ENCODE results near the gene RNF212. TPM values are rescaled to one million over a fixed set of nuclear protein-coding genes. Genes with fewer than 3 reads are reported as not detected.

Gene RNF212
- total and polyA plus RNA-seq, 9 of the 15 experiments (the other 6 are each of a cell fraction or from before 2014, with no cell fraction given) = 0.04 TPM; not detected in 8

DNA sequence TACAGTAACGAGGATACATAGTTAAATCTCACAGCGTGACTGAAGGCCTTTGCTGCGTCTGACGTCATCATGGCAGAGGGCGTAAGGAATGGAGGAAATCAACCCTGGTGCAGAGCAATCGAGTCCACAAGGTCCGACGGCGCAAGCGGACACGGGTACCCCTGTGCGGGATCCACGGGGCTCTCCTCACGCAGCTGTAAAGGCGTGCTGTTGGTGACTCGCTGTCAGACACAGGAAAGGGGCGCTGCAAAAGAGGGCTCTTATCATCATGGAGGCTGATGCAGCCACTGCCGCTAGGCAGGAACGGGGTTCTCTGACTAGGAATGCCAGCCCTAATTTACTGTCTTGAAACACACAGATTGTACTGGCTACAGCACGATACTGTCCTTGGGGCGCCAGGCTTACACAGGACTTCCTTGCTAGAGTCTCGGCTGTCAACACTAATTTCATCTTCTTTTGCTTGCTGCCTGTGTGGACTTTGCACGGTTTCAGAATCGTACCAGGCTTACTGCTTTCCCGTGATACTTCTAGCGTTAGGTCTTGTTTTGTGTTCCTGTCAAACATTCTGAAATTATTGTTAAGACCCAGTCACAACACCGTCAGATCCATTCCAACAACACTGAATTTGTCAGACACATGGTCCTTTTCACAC is 13.6 kb downstream of the RNF212 start:
- no TSS peak for BruUV-seq (replicated peaks)
- TF ChIP-seq DDX20 (tag; IDR thresholded peaks at IDR 0.05; ENCODE audit: low read depth) (no peak), RFX7 (CRISPR knock-in tag; IDR thresholded peaks at IDR 0.05) (no peak), ATF7 (IDR thresholded peaks at IDR 0.05) (peak; percentile 82), FOXM1 (IDR thresholded peaks at IDR 0.05; ENCODE audit: low read depth) (no peak), FOXM1 (CRISPR knock-in tag; IDR thresholded peaks at IDR 0.05; ENCODE audit: low read depth) (no peak), TBP (optimal IDR thresholded peaks at IDR 0.05; ENCODE audit: low read depth, low read length) (no peak), SMARCB1 (IDR thresholded peaks at IDR 0.05; ENCODE audit: insufficient read length, low read depth) (no peak), KLF1 (tag; IDR thresholded peaks at IDR 0.05) (no peak), RB1 (IDR thresholded peaks at IDR 0.05; ENCODE audit: low read depth) (no peak), ATF1 (CRISPR knock-in tag; IDR thresholded peaks at IDR 0.05) (no peak), ATF1 (tag; IDR thresholded peaks at IDR 0.05) (peak; percentile 82), ZNF830 (CRISPR knock-in tag; IDR thresholded peaks at IDR 0.05) (no peak), RBBP5 (IDR thresholded peaks at IDR 0.05; ENCODE audit: borderline replicate concordance, insufficient read depth, low read length, poor library complexity, severe bottlenecking) (no peak), NFXL1 (CRISPR knock-in tag; IDR thresholded peaks at IDR 0.05) (no peak), RBM34 (IDR thresholded peaks at IDR 0.05; ENCODE audit: borderline replicate concordance, insufficient read depth, low read length) (no peak), PHB2 (IDR thresholded peaks at IDR 0.05; ENCODE audit: low read depth) (no peak), MAFF (IDR thresholded peaks at IDR 0.05; ENCODE audit: low read length) (no peak)
- TF ChIP-seq, protein P1, sequence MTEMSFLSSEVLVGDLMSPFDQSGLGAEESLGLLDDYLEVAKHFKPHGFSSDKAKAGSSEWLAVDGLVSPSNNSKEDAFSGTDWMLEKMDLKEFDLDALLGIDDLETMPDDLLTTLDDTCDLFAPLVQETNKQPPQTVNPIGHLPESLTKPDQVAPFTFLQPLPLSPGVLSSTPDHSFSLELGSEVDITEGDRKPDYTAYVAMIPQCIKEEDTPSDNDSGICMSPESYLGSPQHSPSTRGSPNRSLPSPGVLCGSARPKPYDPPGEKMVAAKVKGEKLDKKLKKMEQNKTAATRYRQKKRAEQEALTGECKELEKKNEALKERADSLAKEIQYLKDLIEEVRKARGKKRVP (CRISPR knock-in tag; IDR thresholded peaks at IDR 0.05) = no peak
- TF ChIP-seq, protein P2, sequence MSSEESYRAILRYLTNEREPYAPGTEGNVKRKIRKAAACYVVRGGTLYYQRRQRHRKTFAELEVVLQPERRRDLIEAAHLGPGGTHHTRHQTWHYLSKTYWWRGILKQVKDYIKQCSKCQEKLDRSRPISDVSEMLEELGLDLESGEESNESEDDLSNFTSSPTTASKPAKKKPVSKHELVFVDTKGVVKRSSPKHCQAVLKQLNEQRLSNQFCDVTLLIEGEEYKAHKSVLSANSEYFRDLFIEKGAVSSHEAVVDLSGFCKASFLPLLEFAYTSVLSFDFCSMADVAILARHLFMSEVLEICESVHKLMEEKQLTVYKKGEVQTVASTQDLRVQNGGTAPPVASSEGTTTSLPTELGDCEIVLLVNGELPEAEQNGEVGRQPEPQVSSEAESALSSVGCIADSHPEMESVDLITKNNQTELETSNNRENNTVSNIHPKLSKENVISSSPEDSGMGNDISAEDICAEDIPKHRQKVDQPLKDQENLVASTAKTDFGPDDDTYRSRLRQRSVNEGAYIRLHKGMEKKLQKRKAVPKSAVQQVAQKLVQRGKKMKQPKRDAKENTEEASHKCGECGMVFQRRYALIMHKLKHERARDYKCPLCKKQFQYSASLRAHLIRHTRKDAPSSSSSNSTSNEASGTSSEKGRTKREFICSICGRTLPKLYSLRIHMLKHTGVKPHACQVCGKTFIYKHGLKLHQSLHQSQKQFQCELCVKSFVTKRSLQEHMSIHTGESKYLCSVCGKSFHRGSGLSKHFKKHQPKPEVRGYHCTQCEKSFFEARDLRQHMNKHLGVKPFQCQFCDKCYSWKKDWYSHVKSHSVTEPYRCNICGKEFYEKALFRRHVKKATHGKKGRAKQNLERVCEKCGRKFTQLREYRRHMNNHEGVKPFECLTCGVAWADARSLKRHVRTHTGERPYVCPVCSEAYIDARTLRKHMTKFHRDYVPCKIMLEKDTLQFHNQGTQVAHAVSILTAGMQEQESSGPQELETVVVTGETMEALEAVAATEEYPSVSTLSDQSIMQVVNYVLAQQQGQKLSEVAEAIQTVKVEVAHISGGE (CRISPR knock-in tag; IDR thresholded peaks at IDR 0.05) = no peak
- TF ChIP-seq, protein P3, sequence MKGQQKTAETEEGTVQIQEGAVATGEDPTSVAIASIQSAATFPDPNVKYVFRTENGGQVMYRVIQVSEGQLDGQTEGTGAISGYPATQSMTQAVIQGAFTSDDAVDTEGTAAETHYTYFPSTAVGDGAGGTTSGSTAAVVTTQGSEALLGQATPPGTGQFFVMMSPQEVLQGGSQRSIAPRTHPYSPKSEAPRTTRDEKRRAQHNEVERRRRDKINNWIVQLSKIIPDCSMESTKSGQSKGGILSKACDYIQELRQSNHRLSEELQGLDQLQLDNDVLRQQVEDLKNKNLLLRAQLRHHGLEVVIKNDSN (CRISPR knock-in tag; IDR thresholded peaks at IDR 0.05) = no peak

More for the DNA sequence above, 13.6 kb downstream of the RNF212 start:
- no peaks in the 10 kb centered on the region for H4K20me1 ChIP-seq (replicated peaks; ENCODE audit: control insufficient read depth, insufficient read depth, low read length)
- 5% methylated on average over 27 of the region's 27 CpGs for WGBS (ENCODE audit: insufficient coverage, low coverage, missing lambda C conversion rate)
- no peak overlapping the region for H3K4me3 ChIP-seq
- no peaks in the 10 kb centered on the region for H3K9me1 ChIP-seq (ENCODE audit: control insufficient read depth, insufficient read depth, low read length)
- H3K4me1 ChIP-seq (replicated peaks in 1 of 2; ENCODE audit: control insufficient read depth in 2 of 2, insufficient read depth in 2 of 2, low read length in 2 of 2) = no peaks in the 10 kb centered on the region; a peak in 1 of 5 replicates
- H3K27me3 ChIP-seq (ENCODE audit: control insufficient read depth in 2 of 2, insufficient read depth in 2 of 2, low read length in 2 of 2) = peaks cover 28 to 54% of the 10 kb centered on the region in 2 experiments
- intact Hi-C loops (cut with micrococcal nuclease) (no loop called here), in situ Hi-C loops (cut with MboI) (no loop called here)
- H2AFZ ChIP-seq (ENCODE audit: low read depth, low read length) = peak overlapping the region; percentile 59; the same call in 1 of the 2 replicates
- ATAC-seq (peak; percentile 46), FAIRE-seq (no peak), DNase-seq (ENCODE audit: extremely low read depth in 1 of 4, low spot score in 3 of 4) (no peak)
- H3K9ac ChIP-seq (ENCODE audit: insufficient read depth in 1 of 2, low read depth in 2 of 2, low read length in 2 of 2) = no peak overlapping the region
- peak overlapping the region; percentile 70 for H3K4me2 ChIP-seq (ENCODE audit: insufficient read depth, low read length)
- H3K36me3 ChIP-seq (ENCODE audit: control insufficient read depth, insufficient read depth, low read length) = no peaks in the 10 kb centered on the region
- H3K27ac ChIP-seq (ENCODE audit: extremely low read depth, low read depth, low read length) = no peak overlapping the region
- CTCF ChIA-PET (ENCODE audit: low intra/inter-chr PET ratio) = no interaction called here
- no peaks in the 10 kb centered on the region for H3K79me2 ChIP-seq (ENCODE audit: control insufficient read depth, insufficient read depth, low read length)
- no peaks in the 10 kb centered on the region for H3K9me3 ChIP-seq (replicated peaks; ENCODE audit: control insufficient read depth, insufficient read depth, low read depth, low read length)
- POLR2A ChIA-PET = interaction anchor here (0.5 to 0.6 kb wide), 2 partner anchors 153 to 436 kb away, joined by 3 read pairs; no protein-coding TSS in a partner anchor

Measured in K562 (cell line).